GM23338 (cell line): ENCODE results near the gene CHPF.

Source experiments
- CTCF ChIP-seq, 2 experiments: fragments of 200-600 bp in 1 of 2; sonication (generic) in 1 of 2; conservative IDR thresholded peaks; 2 replicates each; pipeline versions ENCODE4 v1.5.1 to v1.6.1; 2016 to 2017; ENCODE audit warnings: antibody characterized with exemption in 2 of 2, low read depth in 2 of 2, mild to moderate bottlenecking in 2 of 2, moderate library complexity in 1 of 2
- EZH2phosphoT487 ChIP-seq: fragments of 200-600 bp; sonication (generic); IDR thresholded peaks from one replicate; pipeline ENCODE4 v1.8.1; 2018; ENCODE audit warnings: antibody characterized with exemption; ENCODE audit not compliant: unreplicated experiment

- TF ChIP-seq CTCF (conservative IDR thresholded peaks at IDR 0.05; ENCODE audit: low read depth in 2 of 2) (no peak), EZH2phosphoT487 (no peak)
These were observed 49.1 kb upstream of the CHPF start for GRCh38 chr2:219592736-219593135.
